SK-N-SH treated with all-trans-retinoic acid at 6 μM for 48 hours (cell line): ENCODE data around the gene RAB3IL1.

Source experiments
- ATAC-seq: fragments of 200-7000 bp; cut with Tn5 transposase; 3 replicates; pipeline ENCODE4 v1.9.1; 2020; ENCODE audit warnings: mild to moderate bottlenecking, moderate library complexity
- ARNTL ChIP-seq: fragments of 450-650 bp; formaldehyde crosslinking; IDR thresholded peaks from 2 replicates; pipeline ENCODE4 v1.5.0; 2020; ENCODE audit warnings: low read depth, mild to moderate bottlenecking, moderate library complexity, borderline replicate concordance
- BACH2 ChIP-seq: fragments of 250-450 bp; sonication (Bioruptor Pico); IDR thresholded peaks from 2 replicates; pipeline ENCODE4 v1.9.0; 2021; ENCODE audit warnings: mild to moderate bottlenecking, borderline replicate concordance
- CREB5 ChIP-seq: fragments of 250-450 bp; sonication (Bioruptor Pico); IDR thresholded peaks from 2 replicates; pipeline ENCODE4 v1.5.1; 2020; ENCODE audit warnings: low read depth, mild to moderate bottlenecking, moderate library complexity
- CSDC2 ChIP-seq: fragments of 250-450 bp; sonication (Bioruptor Pico); IDR thresholded peaks from 2 replicates; pipeline ENCODE4 v1.5.0; 2020; ENCODE audit warnings: mild to moderate bottlenecking, moderate library complexity
- ESRRG ChIP-seq: fragments of 250-450 bp; sonication (Bioruptor Pico); IDR thresholded peaks from 2 replicates; pipeline ENCODE4 v1.6.1; 2021; ENCODE audit warnings: mild to moderate bottlenecking
- GLIS3 ChIP-seq: fragments of 250-450 bp; sonication (Bioruptor Pico); IDR thresholded peaks from 2 replicates; pipeline ENCODE4 v1.5.0; 2020; ENCODE audit warnings: mild to moderate bottlenecking, moderate library complexity
- ISL1 ChIP-seq: fragments of 250-450 bp; sonication (Bioruptor Pico); IDR thresholded peaks from 2 replicates; pipeline ENCODE4 v2.1.2; 2022; ENCODE audit warnings: mild to moderate bottlenecking, moderate library complexity
- OSR1 ChIP-seq: fragments of 250-450 bp; sonication (Bioruptor Pico); IDR thresholded peaks from 2 replicates; pipeline ENCODE4 v1.8.0; 2022; ENCODE audit warnings: moderate library complexity, mild to moderate bottlenecking, inconsistent platforms
- PPARA ChIP-seq: fragments of 250-450 bp; sonication (Bioruptor Pico); IDR thresholded peaks from 2 replicates; pipeline ENCODE4 v1.5.0; 2020; ENCODE audit warnings: mild to moderate bottlenecking, borderline replicate concordance
- RARB ChIP-seq: fragments of 250-450 bp; sonication (Bioruptor Pico); IDR thresholded peaks from 2 replicates; pipeline ENCODE4 v1.8.0; 2021; ENCODE audit warnings: mild to moderate bottlenecking, moderate library complexity
- SNAI2 ChIP-seq: fragments of 250-450 bp; sonication (Bioruptor Pico); IDR thresholded peaks from 2 replicates; pipeline ENCODE4 v1.5.0; 2020; ENCODE audit warnings: mild to moderate bottlenecking, moderate library complexity
- TCF4 ChIP-seq: fragments of 250-450 bp; sonication (Bioruptor Pico); IDR thresholded peaks from 2 replicates; pipeline ENCODE4 v1.8.0; 2021; ENCODE audit warnings: mild to moderate bottlenecking, moderate library complexity, borderline replicate concordance
- TOX ChIP-seq: fragments of 250-450 bp; sonication (Bioruptor Pico); IDR thresholded peaks from 2 replicates; pipeline ENCODE4 v1.8.0; 2021; ENCODE audit warnings: mild to moderate bottlenecking, moderate library complexity, borderline replicate concordance
- ZC3H10 ChIP-seq: fragments of 250-450 bp; sonication (Bioruptor Pico); IDR thresholded peaks from 2 replicates; pipeline ENCODE4 v1.5.1; 2021; ENCODE audit warnings: mild to moderate bottlenecking, moderate library complexity
- ZFP3 ChIP-seq: fragments of 250-450 bp; sonication (Bioruptor Pico); IDR thresholded peaks from 2 replicates; pipeline ENCODE4 v1.5.0; 2020; ENCODE audit warnings: mild to moderate bottlenecking, moderate library complexity
- ZFP30 ChIP-seq: fragments of 450-650 bp; formaldehyde crosslinking; IDR thresholded peaks from 2 replicates; pipeline ENCODE4 v1.5.0; 2022; ENCODE audit warnings: mild to moderate bottlenecking, moderate library complexity
- ZNF565 ChIP-seq: fragments of 450-650 bp; formaldehyde crosslinking; conservative IDR thresholded peaks from 2 replicates; pipeline ENCODE4 v1.5.0; 2020; ENCODE audit warnings: low read depth, mild to moderate bottlenecking, moderate library complexity
- ZNF70 ChIP-seq: fragments of 450-650 bp; formaldehyde crosslinking; IDR thresholded peaks from 2 replicates; pipeline ENCODE4 v1.5.0; 2020; ENCODE audit warnings: mild to moderate bottlenecking, moderate library complexity
- ZNF8 ChIP-seq: fragments of 450-650 bp; formaldehyde crosslinking; IDR thresholded peaks from 2 replicates; pipeline ENCODE4 v1.5.0; 2020; ENCODE audit warnings: mild to moderate bottlenecking, moderate library complexity
- TF ChIP-seq, protein P1 (sequence below): fragments of 250-450 bp; sonication (Bioruptor Pico); IDR thresholded peaks from 2 replicates; pipeline ENCODE4 v1.8.0; 2021; ENCODE audit warnings: low read depth, mild to moderate bottlenecking, moderate library complexity, borderline replicate concordance
- TF ChIP-seq, protein P2 (sequence below): fragments of 250-450 bp; sonication (Bioruptor Pico); IDR thresholded peaks from 2 replicates; pipeline ENCODE4 v1.5.1; 2021; ENCODE audit warnings: mild to moderate bottlenecking, moderate library complexity
- TF ChIP-seq, protein P3 (sequence below): fragments of 250-450 bp; sonication (Bioruptor Pico); IDR thresholded peaks from 2 replicates; pipeline ENCODE4 v1.5.0; 2020; ENCODE audit warnings: mild to moderate bottlenecking, moderate library complexity

Gene RAB3IL1

GRCh38 chr11:61957021-61957770 lies 39.8 kb upstream of the RAB3IL1 start:
- ATAC-seq = no peak

GRCh38 chr11:61956191-61957020 lies 39.0 kb upstream of the RAB3IL1 start:
- ATAC-seq = no peak
- TF ChIP-seq PPARA (CRISPR knock-in tag) (no peak), ZC3H10 (CRISPR knock-in tag) (no peak)

More at GRCh38 chr11:61957021-61957770, 39.8 kb upstream of the RAB3IL1 start:
- TF ChIP-seq OSR1 (CRISPR knock-in tag) = no peak
- no peak for TF ChIP-seq SNAI2 (CRISPR knock-in tag)
- no peak for TF ChIP-seq ZNF8 (CRISPR knock-in tag)
- no peak for TF ChIP-seq TCF4 (CRISPR knock-in tag)
- no peak for TF ChIP-seq ZNF565 (CRISPR knock-in tag)
- TF ChIP-seq TOX (CRISPR knock-in tag) = no peak
- TF ChIP-seq PPARA (CRISPR knock-in tag) = no peak
- no peak for TF ChIP-seq ZNF70 (CRISPR knock-in tag)
- TF ChIP-seq, protein P1, sequence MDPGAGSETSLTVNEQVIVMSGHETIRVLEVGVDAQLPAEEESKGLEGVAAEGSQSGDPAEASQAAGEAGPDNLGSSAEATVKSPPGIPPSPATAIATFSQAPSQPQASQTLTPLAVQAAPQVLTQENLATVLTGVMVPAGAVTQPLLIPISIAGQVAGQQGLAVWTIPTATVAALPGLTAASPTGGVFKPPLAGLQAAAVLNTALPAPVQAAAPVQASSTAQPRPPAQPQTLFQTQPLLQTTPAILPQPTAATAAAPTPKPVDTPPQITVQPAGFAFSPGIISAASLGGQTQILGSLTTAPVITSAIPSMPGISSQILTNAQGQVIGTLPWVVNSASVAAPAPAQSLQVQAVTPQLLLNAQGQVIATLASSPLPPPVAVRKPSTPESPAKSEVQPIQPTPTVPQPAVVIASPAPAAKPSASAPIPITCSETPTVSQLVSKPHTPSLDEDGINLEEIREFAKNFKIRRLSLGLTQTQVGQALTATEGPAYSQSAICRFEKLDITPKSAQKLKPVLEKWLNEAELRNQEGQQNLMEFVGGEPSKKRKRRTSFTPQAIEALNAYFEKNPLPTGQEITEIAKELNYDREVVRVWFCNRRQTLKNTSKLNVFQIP (CRISPR knock-in tag) = no peak
- no peak for TF ChIP-seq GLIS3 (CRISPR knock-in tag)
- no peak for TF ChIP-seq ARNTL
- no peak for TF ChIP-seq RARB (CRISPR knock-in tag)
- TF ChIP-seq BACH2 (CRISPR knock-in tag) = no peak
- TF ChIP-seq, protein P2, sequence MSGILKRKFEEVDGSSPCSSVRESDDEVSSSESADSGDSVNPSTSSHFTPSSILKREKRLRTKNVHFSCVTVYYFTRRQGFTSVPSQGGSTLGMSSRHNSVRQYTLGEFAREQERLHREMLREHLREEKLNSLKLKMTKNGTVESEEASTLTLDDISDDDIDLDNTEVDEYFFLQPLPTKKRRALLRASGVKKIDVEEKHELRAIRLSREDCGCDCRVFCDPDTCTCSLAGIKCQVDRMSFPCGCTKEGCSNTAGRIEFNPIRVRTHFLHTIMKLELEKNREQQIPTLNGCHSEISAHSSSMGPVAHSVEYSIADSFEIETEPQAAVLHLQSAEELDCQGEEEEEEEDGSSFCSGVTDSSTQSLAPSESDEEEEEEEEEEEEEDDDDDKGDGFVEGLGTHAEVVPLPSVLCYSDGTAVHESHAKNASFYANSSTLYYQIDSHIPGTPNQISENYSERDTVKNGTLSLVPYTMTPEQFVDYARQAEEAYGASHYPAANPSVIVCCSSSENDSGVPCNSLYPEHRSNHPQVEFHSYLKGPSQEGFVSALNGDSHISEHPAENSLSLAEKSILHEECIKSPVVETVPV (CRISPR knock-in tag) = no peak

- ATAC-seq = no peak
- TF ChIP-seq, protein P3, sequence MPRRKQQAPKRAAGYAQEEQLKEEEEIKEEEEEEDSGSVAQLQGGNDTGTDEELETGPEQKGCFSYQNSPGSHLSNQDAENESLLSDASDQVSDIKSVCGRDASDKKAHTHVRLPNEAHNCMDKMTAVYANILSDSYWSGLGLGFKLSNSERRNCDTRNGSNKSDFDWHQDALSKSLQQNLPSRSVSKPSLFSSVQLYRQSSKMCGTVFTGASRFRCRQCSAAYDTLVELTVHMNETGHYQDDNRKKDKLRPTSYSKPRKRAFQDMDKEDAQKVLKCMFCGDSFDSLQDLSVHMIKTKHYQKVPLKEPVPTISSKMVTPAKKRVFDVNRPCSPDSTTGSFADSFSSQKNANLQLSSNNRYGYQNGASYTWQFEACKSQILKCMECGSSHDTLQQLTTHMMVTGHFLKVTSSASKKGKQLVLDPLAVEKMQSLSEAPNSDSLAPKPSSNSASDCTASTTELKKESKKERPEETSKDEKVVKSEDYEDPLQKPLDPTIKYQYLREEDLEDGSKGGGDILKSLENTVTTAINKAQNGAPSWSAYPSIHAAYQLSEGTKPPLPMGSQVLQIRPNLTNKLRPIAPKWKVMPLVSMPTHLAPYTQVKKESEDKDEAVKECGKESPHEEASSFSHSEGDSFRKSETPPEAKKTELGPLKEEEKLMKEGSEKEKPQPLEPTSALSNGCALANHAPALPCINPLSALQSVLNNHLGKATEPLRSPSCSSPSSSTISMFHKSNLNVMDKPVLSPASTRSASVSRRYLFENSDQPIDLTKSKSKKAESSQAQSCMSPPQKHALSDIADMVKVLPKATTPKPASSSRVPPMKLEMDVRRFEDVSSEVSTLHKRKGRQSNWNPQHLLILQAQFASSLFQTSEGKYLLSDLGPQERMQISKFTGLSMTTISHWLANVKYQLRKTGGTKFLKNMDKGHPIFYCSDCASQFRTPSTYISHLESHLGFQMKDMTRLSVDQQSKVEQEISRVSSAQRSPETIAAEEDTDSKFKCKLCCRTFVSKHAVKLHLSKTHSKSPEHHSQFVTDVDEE (CRISPR knock-in tag) = no peak
Observed at GRCh38 chr11:61955422-61956135, 38.2 kb upstream of the RAB3IL1 start.

DNA sequence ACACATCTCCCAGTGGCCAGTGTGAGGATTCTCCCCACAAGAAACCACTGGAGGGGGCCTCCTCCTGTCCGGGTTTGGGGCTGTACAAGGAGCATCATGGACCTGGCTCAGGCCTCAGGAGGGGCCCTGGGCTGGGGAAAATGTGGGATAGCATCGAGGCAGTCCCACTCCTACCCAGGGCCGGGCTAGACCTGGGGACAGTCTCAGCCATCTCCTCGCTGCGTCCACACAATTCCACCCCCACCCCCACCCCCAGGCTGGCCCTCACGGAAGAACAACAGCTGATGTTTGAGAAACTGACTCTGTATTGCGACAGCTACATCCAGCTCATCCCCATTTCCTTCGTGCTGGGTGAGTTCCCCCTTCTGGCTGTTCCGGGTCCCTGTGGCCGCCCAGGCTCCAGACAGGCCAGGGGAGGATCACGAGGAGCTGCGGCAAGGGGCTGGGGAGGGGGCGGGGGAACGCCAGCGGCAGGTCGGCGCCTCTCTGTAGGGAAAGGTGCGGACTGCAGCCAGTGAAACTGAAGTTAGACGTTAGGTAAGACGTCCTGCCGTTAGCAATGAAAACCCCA lies 37.6 kb upstream of the RAB3IL1 start:
- no peak for TF ChIP-seq CSDC2
- TF ChIP-seq ZFP30 = no peak
- no peak for TF ChIP-seq ISL1 (CRISPR knock-in tag)
- TF ChIP-seq ZFP3 (CRISPR knock-in tag) = no peak
- no peak for TF ChIP-seq CREB5 (CRISPR knock-in tag)
- TF ChIP-seq ZNF565 (CRISPR knock-in tag) = no peak
- no peak for TF ChIP-seq ESRRG (CRISPR knock-in tag)
- no peak for TF ChIP-seq ZNF8 (CRISPR knock-in tag)
- TF ChIP-seq, protein P1 (CRISPR knock-in tag) = no peak
- TF ChIP-seq, protein P2 (CRISPR knock-in tag) = no peak
- no peak for TF ChIP-seq TOX (CRISPR knock-in tag)
- no peak for TF ChIP-seq ZNF70 (CRISPR knock-in tag)
- no peak for TF ChIP-seq TCF4 (CRISPR knock-in tag)
- TF ChIP-seq, all 23 proteins: peak for 0
- ATAC-seq = no peak
